PFSK-1 (cell line): Measurements from ENCODE around the gene CDK5RAP1.

Experiments used
- FOXP2 ChIP-seq: optimal IDR thresholded peaks from 2 replicates; pipeline ENCODE3; 2011; ENCODE audit warnings: borderline replicate concordance, control low read depth, inconsistent platforms; ENCODE audit not compliant: insufficient read depth; ENCODE audit errors: extremely low read length, extremely low read depth
- POLR2AphosphoS5 ChIP-seq: IDR thresholded peaks from 2 replicates; pipeline ENCODE4 v1.6.1; 2012; ENCODE audit warnings: low read depth, mild to moderate bottlenecking, control low read depth, low read length, moderate library complexity
- REST ChIP-seq, 2 experiments: IDR thresholded peaks; 2 replicates each; pipeline versions ENCODE4 v1.6.1 to v1.8.0; 2011 to 2012; ENCODE audit warnings: low read depth in 2 of 2, low read length in 2 of 2, control low read depth in 1 of 2, inconsistent platforms in 1 of 2, mild to moderate bottlenecking in 1 of 2, moderate library complexity in 1 of 2; ENCODE audit not compliant: insufficient read depth in 1 of 2
- SIN3A ChIP-seq: IDR thresholded peaks from 2 replicates; pipeline ENCODE4 v1.6.1; 2012; ENCODE audit warnings: mild to moderate bottlenecking, low read length, moderate library complexity, borderline replicate concordance; ENCODE audit not compliant: insufficient read depth
- TAF1 ChIP-seq: IDR thresholded peaks from 2 replicates; pipeline ENCODE4 v1.6.1; 2012; ENCODE audit warnings: low read length, control low read depth, borderline replicate concordance; ENCODE audit not compliant: insufficient read depth

- TF ChIP-seq TAF1 = no peak
- TF ChIP-seq POLR2AphosphoS5 = no peak
- TF ChIP-seq REST (IDR thresholded peaks at IDR 0.05; ENCODE audit: insufficient read depth in 1 of 2, low read depth in 2 of 2, low read length in 2 of 2) = no peak
- TF ChIP-seq SIN3A = no peak
- TF ChIP-seq FOXP2 = no peak
These were observed 11.1 kb upstream of the CDK5RAP1 start for GRCh38 chr20:33412484-33412838.
